Vagina (tissue), 2 donors: ENCODE measurements around the gene ARHGAP21.
A peak's percentile ranks its signal among the peaks of the same experiment; 100 is the strongest.

Experiments used
- POLR2A ChIP-seq, 2 donors: fragments of 450-650 bp; IDR thresholded peaks; one replicate each; pipeline ENCODE4 v1.6.1; 2017; ENCODE audit warnings: antibody characterized with exemption in 2 of 2, mild to moderate bottlenecking in 2 of 2, moderate library complexity in 2 of 2
- TF ChIP-seq, protein P1 (sequence below), 3 experiments: fragments of 450-650 bp in 2 of 3; fragments of 200-600 bp in 1 of 3; sonication (generic) in 1 of 3; IDR thresholded peaks; one replicate each; pipeline ENCODE4 v1.5.1; 2017 to 2019; ENCODE audit warnings: antibody characterized with exemption in 3 of 3, mild to moderate bottlenecking in 2 of 3, moderate library complexity in 2 of 3

DNA sequence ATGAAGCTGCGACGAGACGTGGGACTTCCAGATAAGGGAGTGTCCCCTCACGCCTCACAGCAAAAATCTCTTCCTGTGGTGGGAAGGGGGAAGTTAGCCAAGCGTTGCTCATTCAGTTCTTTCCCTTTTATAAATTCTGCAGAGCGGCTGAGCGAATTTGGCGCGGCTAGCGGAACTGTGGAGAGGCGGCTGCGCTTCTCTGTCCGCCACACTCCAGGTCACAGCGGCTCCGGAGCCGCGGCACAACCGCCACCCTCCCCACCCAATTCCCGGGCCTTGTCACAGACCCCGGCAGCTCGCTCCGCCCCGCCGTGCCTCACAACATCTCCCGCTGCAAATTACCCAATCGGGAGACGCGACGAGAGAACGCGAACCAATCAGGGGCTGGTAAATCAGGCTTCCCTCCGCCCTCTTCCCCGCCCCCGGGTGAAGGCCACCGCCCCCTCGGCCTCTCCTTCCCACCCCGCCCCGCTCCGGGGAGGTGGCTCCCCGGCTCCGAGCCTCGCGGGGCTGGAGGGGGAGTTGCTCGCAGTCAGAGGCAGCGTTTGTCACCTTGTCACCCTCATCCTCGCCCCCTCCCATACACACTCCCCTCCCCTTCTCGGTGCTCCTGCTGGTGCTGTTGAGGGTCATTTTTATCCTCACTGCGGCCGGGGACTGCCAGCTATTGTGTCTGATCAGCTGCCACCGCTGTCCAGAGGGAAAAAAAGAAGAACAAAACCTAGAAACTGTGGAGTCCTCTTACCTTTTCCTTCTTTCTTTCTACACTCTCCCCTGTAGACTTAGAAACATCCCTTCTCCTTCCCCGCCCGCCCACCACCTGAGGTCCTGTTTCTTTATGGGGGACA, 918 bp upstream of the ARHGAP21 start:
- TF ChIP-seq, protein P1, sequence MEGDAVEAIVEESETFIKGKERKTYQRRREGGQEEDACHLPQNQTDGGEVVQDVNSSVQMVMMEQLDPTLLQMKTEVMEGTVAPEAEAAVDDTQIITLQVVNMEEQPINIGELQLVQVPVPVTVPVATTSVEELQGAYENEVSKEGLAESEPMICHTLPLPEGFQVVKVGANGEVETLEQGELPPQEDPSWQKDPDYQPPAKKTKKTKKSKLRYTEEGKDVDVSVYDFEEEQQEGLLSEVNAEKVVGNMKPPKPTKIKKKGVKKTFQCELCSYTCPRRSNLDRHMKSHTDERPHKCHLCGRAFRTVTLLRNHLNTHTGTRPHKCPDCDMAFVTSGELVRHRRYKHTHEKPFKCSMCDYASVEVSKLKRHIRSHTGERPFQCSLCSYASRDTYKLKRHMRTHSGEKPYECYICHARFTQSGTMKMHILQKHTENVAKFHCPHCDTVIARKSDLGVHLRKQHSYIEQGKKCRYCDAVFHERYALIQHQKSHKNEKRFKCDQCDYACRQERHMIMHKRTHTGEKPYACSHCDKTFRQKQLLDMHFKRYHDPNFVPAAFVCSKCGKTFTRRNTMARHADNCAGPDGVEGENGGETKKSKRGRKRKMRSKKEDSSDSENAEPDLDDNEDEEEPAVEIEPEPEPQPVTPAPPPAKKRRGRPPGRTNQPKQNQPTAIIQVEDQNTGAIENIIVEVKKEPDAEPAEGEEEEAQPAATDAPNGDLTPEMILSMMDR (IDR thresholded peaks at IDR 0.05) = peak in 1 of 3 experiments; percentile 24
- TF ChIP-seq POLR2A (IDR thresholded peaks at IDR 0.05) = peak in 1 of 2 donors; percentile 94
